Epithelial cell of esophagus (primary cell): ENCODE measurements around the gene TIAM2.
"Not testable (repeated sequence)": the region's sequence is repeated elsewhere in the genome, so short reads cannot be mapped to it uniquely, and the experiment has no call there.

Source experiments
- DNase-seq: peaks from one replicate; pipeline ENCODE4 v3.0.0; 2010; ENCODE audit warnings: low read depth
- H3K4me3 ChIP-seq: 2 replicates; pipeline ENCODE4 v1.5.1; 2011; ENCODE audit warnings: mild to moderate bottlenecking, low read length, control low read depth
- CTCF ChIP-seq: IDR thresholded peaks from 2 replicates; pipeline ENCODE4 v1.5.1; 2011; ENCODE audit warnings: low read depth, mild to moderate bottlenecking, low read length, control low read depth, inconsistent platforms; ENCODE audit not compliant: insufficient read depth; ENCODE audit errors: missing control alignments

Gene TIAM2

GRCh38 chr6:155263373-155264063 is 268.4 kb downstream of the TIAM2 start, which contains the start of gene CLDN20:
Gene CLDN20 (plus strand): TSS chr6:155264013. CDS start chr6:155275720, 11,707 bp downstream.
- TF ChIP-seq CTCF = no peak
- DNase-seq = no peak
- no peak within 1 kb of the TSS for H3K4me3 ChIP-seq

- H3K4me3 ChIP-seq = no peak overlapping the region
- TF ChIP-seq CTCF = no peak
- DNase-seq = peak; percentile 34
Measured at GRCh38 chr6:155264693-155265320, 269.7 kb downstream of the TIAM2 start.

GRCh38 chr6:155265843-155266535 is 270.9 kb downstream of the TIAM2 start:
- H3K4me3 ChIP-seq = no peak overlapping the region
- no peak for DNase-seq
- no peak for TF ChIP-seq CTCF

GRCh38 chr6:155267411-155267810 is 272.3 kb downstream of the TIAM2 start:
- TF ChIP-seq CTCF = no peak
- no peak overlapping the region for H3K4me3 ChIP-seq
- DNase-seq = peak; percentile 51

- H3K4me3 ChIP-seq = not testable (repeated sequence)
- peak; percentile 60 for TF ChIP-seq CTCF
- peak; percentile 37 for DNase-seq
Measured at GRCh38 chr6:155268088-155268867, 273.2 kb downstream of the TIAM2 start.

GRCh38 chr6:155269765-155270164 is 274.6 kb downstream of the TIAM2 start:
- H3K4me3 ChIP-seq = no peak overlapping the region
- DNase-seq = no peak
- TF ChIP-seq CTCF = no peak
